ENCODE data around the gene NR2E1. TPM values are rescaled to one million over a fixed set of nuclear protein-coding genes. Genes with fewer than 3 reads are reported as not detected.
A peak's percentile ranks its signal among the peaks of the same experiment; 100 is the strongest.

Gene NR2E1
- total and polyA plus RNA-seq, 10 of the 15 experiments (the other 5 are each of a cell fraction or from before 2014, with no cell fraction given) = not detected

GRCh38 chr6:108142240-108142639 is 23.6 kb upstream of the NR2E1 start (continued):
- TF ChIP-seq IKZF1 (conservative IDR thresholded peaks at IDR 0.05) (peak; percentile 41; the same call in 1 of the 2 replicates), POLR2AphosphoS5 (IDR thresholded peaks at IDR 0.05; ENCODE audit: low read length) (no peak), ATF3 (IDR thresholded peaks at IDR 0.05; ENCODE audit: borderline replicate concordance, extremely low read depth, low read depth, low read length) (no peak), ZBTB40 (IDR thresholded peaks at IDR 0.05; ENCODE audit: borderline replicate concordance) (no peak), EED (IDR thresholded peaks at IDR 0.05; ENCODE audit: low read depth) (0 out of 2 replicates have a peak, but pooled peaks have one; percentile 19), POU2F2 (IDR thresholded peaks at IDR 0.05; ENCODE audit: borderline replicate concordance, low read depth, low read length) (no peak), SRF (IDR thresholded peaks at IDR 0.05; ENCODE audit: low read depth in 2 of 2, low read length in 2 of 2) (no peak), PML (IDR thresholded peaks at IDR 0.05; ENCODE audit: low read length) (no peak), USF2 (IDR thresholded peaks at IDR 0.05; ENCODE audit: borderline replicate concordance, low read depth, low read length) (no peak), POLR2A (IDR thresholded peaks at IDR 0.05; ENCODE audit: low read depth, low read length) (no peak), SMC3 (IDR thresholded peaks at IDR 0.05; ENCODE audit: borderline replicate concordance, low read length) (no peak), JUND (IDR thresholded peaks at IDR 0.05; ENCODE audit: low read depth, low read length) (no peak), RCOR1 (conservative IDR thresholded peaks at IDR 0.05; ENCODE audit: low read depth, low read length) (no peak), SREBF1 (IDR thresholded peaks at IDR 0.05; ENCODE audit: low read length) (no peak), CEBPB (IDR thresholded peaks at IDR 0.05; ENCODE audit: borderline replicate concordance in 1 of 2, low read depth in 2 of 2, low read length in 2 of 2) (peak in 1 of 2 experiments; percentile 81; a peak in 1 of 4 replicates), JUNB (IDR thresholded peaks at IDR 0.05) (peak; percentile 53; the same call in 1 of the 2 replicates), HDAC2 (IDR thresholded peaks at IDR 0.05) (no peak), HDAC6 (IDR thresholded peaks at IDR 0.05; ENCODE audit: unreplicated experiment) (no peak), ASH2L (IDR thresholded peaks at IDR 0.05; ENCODE audit: borderline replicate concordance, low read depth) (no peak)

Data from GM12878 (cell line).